Breast epithelium (tissue), 4 donors: ENCODE data around the gene SPATA33. TPM values are rescaled to one million over a fixed set of nuclear protein-coding genes. Genes with fewer than 3 reads are reported as not detected.
"Not testable (repeated sequence)": the region's sequence is repeated elsewhere in the genome, so short reads cannot be mapped to it uniquely, and the experiment has no call there.

Source experiments
- DNase-seq, 2 donors: peaks; one replicate each; pipeline ENCODE4 v3.0.0-alpha.2; 2019; ENCODE audit warnings: low spot score in 2 of 2
- H3K27ac ChIP-seq, 2 donors: fragments of 200-600 bp; sonication (generic) in 1 of 2; one replicate each; pipeline ENCODE4 v1.5.1; 2016 to 2019; ENCODE audit warnings: mild to moderate bottlenecking in 1 of 2
- H3K27me3 ChIP-seq, 2 donors: fragments of 200-600 bp; sonication (generic) in 1 of 2; one replicate each; pipeline versions ENCODE4 v1.5.1 to v1.6.0; 2017 to 2019; ENCODE audit warnings: control low read depth in 1 of 2, mild to moderate bottlenecking in 1 of 2
- H3K36me3 ChIP-seq: fragments of 200-600 bp; one replicate; pipeline ENCODE4 v1.5.1; 2019
- H3K4me1 ChIP-seq, 2 donors: fragments of 200-600 bp; sonication (generic); one replicate each; pipeline ENCODE4 v1.5.1; 2016 to 2019; ENCODE audit warnings: control low read depth in 1 of 2
- H3K4me3 ChIP-seq, 3 donors: fragments of 200-600 bp; sonication (generic); 1 replicate in 2 of 3; 2 replicates in 1 of 3; pipeline ENCODE4 v1.5.1; 2016 to 2019; ENCODE audit warnings: mild to moderate bottlenecking in 3 of 3, moderate library complexity in 2 of 3
- H3K9me3 ChIP-seq, 2 donors: fragments of 200-600 bp; sonication (generic) in 1 of 2; one replicate each; pipeline ENCODE4 v1.5.1; 2016 to 2019; ENCODE audit warnings: control low read depth in 1 of 2
- POLR2A ChIP-seq: fragments of 450-650 bp; IDR thresholded peaks from one replicate; pipeline ENCODE4 v1.6.1; 2016; ENCODE audit warnings: antibody characterized with exemption, mild to moderate bottlenecking, moderate library complexity
- POLR2AphosphoS5 ChIP-seq, 3 donors: sonication (generic); formaldehyde crosslinking; IDR thresholded peaks; one replicate each; pipeline ENCODE4 v1.6.1; 2017; ENCODE audit warnings: antibody characterized with exemption in 3 of 3
- intact Hi-C: fragments of 100-400 bp; cut with DNase I; formaldehyde crosslinking; loops from one replicate; pipeline ENCODE4 v1.15.1; 2023; ENCODE audit warnings: low total_unique reads
- total RNA-seq, 3 donors: library from RNA; depleted of rRNA; stranded (reverse); fragments of >200 nt; gene quantifications; one replicate each; pipeline ENCODE4 v1.1.0, GENCODE V29; 2016
- TF ChIP-seq, protein P1 (sequence below), 3 donors: fragments of 450-650 bp; IDR thresholded peaks; one replicate each; pipeline ENCODE4 v1.5.1; 2016 to 2017; ENCODE audit warnings: antibody characterized with exemption in 3 of 3, mild to moderate bottlenecking in 3 of 3, moderate library complexity in 3 of 3

The SPATA33 gene
- total RNA-seq, 3 donors from 2014 or later = 3.8 to 7.2 (median 5.9) TPM

GRCh38 chr16:89697616-89698331 lies 40.1 kb downstream of the SPATA33 start:
- intact Hi-C loops = no loop called here
- H3K27me3 ChIP-seq = no peaks in the 10 kb centered on the region
- H3K27ac ChIP-seq = no peak overlapping the region
- H3K9me3 ChIP-seq = no peaks in the 10 kb centered on the region
- no peak overlapping the region for H3K4me3 ChIP-seq
- DNase-seq = no peak
- TF ChIP-seq POLR2AphosphoS5 (IDR thresholded peaks at IDR 0.05) = no peak
- no peak for TF ChIP-seq POLR2A
- H3K36me3 ChIP-seq = no peaks in the 10 kb centered on the region
- no peaks in the 10 kb centered on the region for H3K4me1 ChIP-seq

- H3K36me3 ChIP-seq, H3K4me1 ChIP-seq, H3K27ac ChIP-seq, DNase-seq, H3K4me3 ChIP-seq, intact Hi-C loops, H3K27me3 ChIP-seq, H3K9me3 ChIP-seq: not testable (repeated sequence)
These were observed 41.1 kb downstream of the SPATA33 start for GRCh38 chr16:89698717-89699116.

- intact Hi-C loops, DNase-seq, H3K4me1 ChIP-seq, H3K36me3 ChIP-seq, H3K9me3 ChIP-seq, H3K27me3 ChIP-seq: not testable (repeated sequence)
- peak overlapping the region; percentile 80 to 96 for H3K27ac ChIP-seq
- peak overlapping the region in 2 of 3 donors; percentile 71 to 75 for H3K4me3 ChIP-seq
These were observed 42.0 kb downstream of the SPATA33 start for GRCh38 chr16:89699629-89700099.

GRCh38 chr16:89700100-89700648 lies 42.5 kb downstream of the SPATA33 start:
- Histone ChIP-seq H3K9me3 (no peaks in the 10 kb centered on the region), H3K27me3 (no peaks in the 10 kb centered on the region), H3K4me3 (peak overlapping the region; percentile 61 to 75 (median 71)), H3K36me3 (no peaks in the 10 kb centered on the region), H3K27ac (peak overlapping the region; percentile 80 to 96), H3K4me1 (no peaks in the 10 kb centered on the region)
- intact Hi-C loops = no loop called here
- no peak for TF ChIP-seq POLR2A
- peak; percentile 65 to 75 (median 65) for TF ChIP-seq POLR2AphosphoS5 (IDR thresholded peaks at IDR 0.05)
- TF ChIP-seq, protein P1, sequence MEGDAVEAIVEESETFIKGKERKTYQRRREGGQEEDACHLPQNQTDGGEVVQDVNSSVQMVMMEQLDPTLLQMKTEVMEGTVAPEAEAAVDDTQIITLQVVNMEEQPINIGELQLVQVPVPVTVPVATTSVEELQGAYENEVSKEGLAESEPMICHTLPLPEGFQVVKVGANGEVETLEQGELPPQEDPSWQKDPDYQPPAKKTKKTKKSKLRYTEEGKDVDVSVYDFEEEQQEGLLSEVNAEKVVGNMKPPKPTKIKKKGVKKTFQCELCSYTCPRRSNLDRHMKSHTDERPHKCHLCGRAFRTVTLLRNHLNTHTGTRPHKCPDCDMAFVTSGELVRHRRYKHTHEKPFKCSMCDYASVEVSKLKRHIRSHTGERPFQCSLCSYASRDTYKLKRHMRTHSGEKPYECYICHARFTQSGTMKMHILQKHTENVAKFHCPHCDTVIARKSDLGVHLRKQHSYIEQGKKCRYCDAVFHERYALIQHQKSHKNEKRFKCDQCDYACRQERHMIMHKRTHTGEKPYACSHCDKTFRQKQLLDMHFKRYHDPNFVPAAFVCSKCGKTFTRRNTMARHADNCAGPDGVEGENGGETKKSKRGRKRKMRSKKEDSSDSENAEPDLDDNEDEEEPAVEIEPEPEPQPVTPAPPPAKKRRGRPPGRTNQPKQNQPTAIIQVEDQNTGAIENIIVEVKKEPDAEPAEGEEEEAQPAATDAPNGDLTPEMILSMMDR (IDR thresholded peaks at IDR 0.05) = peak; percentile 77 to 98 (median 90)
- DNase-seq = peak; percentile 100

DNA sequence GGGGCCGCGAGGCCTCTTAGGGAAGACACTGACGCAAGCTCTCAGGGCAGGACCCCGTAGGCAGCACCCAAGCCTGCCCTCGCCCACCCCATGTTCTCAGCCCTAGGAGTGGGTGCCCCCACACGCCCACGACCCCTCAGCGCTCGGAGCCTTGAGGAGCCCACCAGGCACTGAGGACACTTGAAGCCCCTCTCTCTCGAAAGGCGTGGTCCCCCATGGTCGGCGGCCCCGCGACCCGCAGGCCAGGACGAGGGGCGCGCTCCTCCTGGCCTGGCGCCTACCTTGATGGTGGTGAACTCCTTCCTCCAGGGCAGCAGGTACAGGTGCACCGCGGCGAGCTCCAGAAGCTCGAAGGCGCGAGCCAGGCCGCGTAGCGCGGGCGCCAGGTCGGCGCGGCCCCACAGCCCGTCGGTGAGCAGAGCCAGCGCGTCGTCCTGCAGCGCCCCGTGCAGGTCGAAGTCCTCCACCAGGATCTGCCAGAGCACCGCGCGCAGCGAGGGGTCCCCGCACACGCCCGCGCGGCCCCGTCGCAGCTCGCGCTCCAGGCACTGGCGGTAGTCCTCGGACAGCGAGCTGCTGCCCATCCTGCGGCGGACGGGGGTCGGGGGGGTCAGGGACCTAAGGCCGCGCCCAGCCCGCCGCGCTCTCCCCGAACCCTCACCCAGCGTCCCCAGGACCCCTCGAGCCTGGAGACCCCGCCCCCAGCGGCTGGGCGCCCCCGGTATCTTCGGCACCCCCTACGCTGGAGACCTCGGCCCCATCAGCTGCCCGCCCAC lies 43.2 kb downstream of the SPATA33 start:
- Histone ChIP-seq H3K9me3 (no peaks in the 10 kb centered on the region), H3K4me1 (no peaks in the 10 kb centered on the region), H3K4me3 (peak overlapping the region; percentile 61 to 75 (median 71)), H3K27me3 (no peaks in the 10 kb centered on the region), H3K27ac (peak overlapping the region; percentile 80 to 96), H3K36me3 (no peaks in the 10 kb centered on the region)
- intact Hi-C loops = no loop called here
- peak; percentile 66 to 72 for DNase-seq
- TF ChIP-seq, protein P1 (IDR thresholded peaks at IDR 0.05) = no peak
- TF ChIP-seq POLR2AphosphoS5 (IDR thresholded peaks at IDR 0.05) = peak in 1 of 3 donors; percentile 4

DNA sequence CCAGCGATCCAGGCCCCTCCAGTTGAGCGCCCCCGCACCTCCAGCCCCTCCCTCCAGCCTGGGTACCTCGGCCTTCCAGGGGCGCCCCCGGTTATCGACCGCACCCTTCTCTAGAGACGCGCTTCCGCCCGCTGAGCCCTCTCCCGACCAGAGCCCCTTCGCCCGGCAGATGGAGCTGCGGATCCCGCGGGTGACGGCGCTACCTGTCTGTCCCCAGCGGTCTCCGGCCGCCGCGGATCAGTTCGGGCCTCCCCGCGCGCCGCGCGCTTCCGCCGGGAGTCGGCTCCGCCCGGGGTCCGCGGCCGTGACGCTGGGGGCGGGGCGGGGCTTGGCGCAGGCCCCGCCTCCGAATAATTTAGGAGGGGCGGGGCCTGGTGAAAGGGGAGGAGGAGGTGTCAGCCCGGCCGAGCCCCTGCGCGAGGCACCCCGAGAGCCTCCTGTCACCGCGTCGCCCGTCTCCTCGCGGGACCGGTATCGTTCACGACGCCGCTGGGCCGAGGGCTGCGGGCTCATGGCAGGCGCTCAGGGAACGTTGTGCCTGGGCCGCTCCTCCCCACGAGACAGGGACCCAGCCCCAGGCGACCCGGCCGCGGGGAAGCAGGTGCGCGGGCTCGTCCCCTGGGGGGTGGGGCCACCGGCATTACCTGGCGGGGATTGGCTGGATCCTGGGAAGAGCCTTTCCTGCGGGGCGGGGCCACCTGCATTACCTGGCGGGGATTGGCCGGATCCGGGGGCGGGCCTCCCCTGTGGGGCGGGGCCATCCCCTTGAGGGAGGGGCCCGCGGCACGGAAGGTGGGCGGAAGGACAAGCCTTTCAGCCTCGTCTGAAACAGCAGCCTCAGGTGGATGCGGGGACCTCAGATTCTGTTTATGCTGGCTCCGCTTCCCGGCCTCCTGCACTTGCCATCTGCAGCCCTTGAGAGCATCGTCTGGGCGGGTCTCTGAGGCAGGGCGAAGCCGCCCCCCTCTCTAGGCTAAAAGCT lies 44.1 kb downstream of the SPATA33 start, which contains the start of gene SPATA2L:
Gene SPATA2L, minus strand, starts transcription at position 281 of the 982 bp plus-strand sequence. CDS start 473 bp downstream, outside the sequence.
- DNase-seq = peak; percentile 95 to 96
- Histone ChIP-seq H3K27ac (peak within 1 kb of the TSS; percentile 80 to 96), H3K4me1 (no peaks in the 10 kb centered on the region), H3K36me3 (no peaks in the 10 kb centered on the region), H3K9me3 (no peaks in the 10 kb centered on the region), H3K27me3 (no peaks in the 10 kb centered on the region), H3K4me3 (peak within 1 kb of the TSS; percentile 61 to 75 (median 71))
- TF ChIP-seq, protein P1 (IDR thresholded peaks at IDR 0.05) = no peak
- TF ChIP-seq POLR2AphosphoS5 (IDR thresholded peaks at IDR 0.05) (peak; percentile 63 to 86 (median 77)), POLR2A (peak; percentile 62)
- intact Hi-C loops = no loop called here
